ENCODE results near the gene PRR19.

Gene PRR19

DNA sequence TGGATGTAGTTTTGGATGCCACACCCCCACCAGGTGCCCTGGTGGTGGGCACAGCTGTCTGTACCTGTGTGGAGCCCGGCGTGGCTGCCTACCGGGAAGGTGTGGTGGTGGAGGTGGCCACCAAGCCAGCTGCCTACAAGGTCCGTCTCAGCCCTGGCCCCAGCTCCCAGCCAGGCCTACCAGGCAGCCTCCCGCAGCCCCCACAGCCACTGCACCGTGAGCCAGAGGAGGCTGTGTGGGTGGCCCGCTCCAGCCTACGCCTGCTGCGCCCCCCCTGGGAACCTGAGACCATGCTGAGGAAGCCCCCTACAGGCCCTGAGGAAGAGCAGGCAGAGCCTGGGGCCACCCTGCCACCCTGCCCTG is 29.4 kb upstream of the PRR19 start:
- no peak for DNase-seq (ENCODE audit: extremely low spot score)
- ChIA-PET CTCF (no interaction called here), POLR2A (interaction anchor here (0.5 kb wide), 1 partner anchor 175 kb away, joined by 3 read pairs; no protein-coding TSS in a partner anchor)
- TF ChIP-seq, protein P1, sequence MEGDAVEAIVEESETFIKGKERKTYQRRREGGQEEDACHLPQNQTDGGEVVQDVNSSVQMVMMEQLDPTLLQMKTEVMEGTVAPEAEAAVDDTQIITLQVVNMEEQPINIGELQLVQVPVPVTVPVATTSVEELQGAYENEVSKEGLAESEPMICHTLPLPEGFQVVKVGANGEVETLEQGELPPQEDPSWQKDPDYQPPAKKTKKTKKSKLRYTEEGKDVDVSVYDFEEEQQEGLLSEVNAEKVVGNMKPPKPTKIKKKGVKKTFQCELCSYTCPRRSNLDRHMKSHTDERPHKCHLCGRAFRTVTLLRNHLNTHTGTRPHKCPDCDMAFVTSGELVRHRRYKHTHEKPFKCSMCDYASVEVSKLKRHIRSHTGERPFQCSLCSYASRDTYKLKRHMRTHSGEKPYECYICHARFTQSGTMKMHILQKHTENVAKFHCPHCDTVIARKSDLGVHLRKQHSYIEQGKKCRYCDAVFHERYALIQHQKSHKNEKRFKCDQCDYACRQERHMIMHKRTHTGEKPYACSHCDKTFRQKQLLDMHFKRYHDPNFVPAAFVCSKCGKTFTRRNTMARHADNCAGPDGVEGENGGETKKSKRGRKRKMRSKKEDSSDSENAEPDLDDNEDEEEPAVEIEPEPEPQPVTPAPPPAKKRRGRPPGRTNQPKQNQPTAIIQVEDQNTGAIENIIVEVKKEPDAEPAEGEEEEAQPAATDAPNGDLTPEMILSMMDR (IDR thresholded peaks at IDR 0.05; ENCODE audit: control extremely low read depth, extremely low read depth, low read depth, missing control alignments), result no peak

DNA sequence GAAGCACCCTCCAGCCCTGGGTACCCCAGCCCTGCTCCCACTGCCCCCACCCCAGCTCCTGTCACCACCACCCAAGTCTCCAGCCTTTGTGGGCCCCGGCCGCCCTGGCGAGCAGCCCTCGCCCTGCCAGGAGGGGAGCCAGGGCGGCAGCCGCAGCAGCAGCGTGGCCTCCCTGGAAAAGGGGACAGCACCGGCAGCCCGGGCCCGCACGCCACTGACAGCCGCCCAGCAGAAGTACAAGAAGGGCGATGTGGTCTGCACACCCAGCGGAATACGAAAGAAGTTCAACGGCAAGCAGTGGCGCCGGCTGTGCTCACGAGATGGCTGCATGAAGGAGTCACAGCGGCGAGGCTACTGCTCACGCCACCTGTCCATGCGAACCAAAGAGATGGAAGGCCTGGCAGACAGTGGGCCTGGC is 28.9 kb upstream of the PRR19 start:
- ChIA-PET POLR2A (no interaction called here), CTCF (no interaction called here)
- TF ChIP-seq, protein P1 (IDR thresholded peaks at IDR 0.05; ENCODE audit: control extremely low read depth, extremely low read depth, low read depth, missing control alignments), result no peak
- DNase-seq (ENCODE audit: extremely low spot score), result no peak

DNA sequence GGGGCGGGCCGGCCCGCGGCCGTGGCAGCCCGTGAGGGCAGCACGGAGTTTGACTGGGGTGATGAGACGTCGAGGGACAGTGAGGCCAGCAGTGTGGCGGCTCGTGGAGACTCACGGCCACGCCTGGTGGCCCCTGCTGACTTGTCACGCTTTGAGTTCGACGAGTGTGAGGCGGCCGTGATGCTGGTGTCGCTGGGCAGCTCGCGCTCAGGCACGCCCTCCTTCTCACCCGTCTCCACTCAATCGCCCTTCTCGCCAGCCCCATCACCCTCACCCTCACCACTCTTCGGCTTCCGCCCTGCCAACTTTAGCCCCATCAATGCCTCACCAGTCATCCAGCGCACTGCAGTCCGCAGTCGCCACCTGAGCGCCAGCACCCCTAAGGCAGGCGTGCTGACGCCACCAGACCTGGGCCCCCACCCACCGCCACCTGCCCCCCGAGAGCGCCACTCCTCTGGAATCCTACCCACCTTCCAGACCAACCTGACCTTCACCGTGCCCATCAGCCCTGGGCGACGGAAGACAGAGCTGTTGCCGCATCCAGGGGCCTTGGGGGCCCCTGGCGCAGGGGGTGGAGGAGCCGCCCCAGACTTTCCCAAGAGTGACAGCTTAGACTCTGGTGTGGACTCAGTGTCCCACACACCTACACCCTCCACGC is 28.4 kb upstream of the PRR19 start:
- no peak for DNase-seq (ENCODE audit: extremely low spot score)
- POLR2A ChIA-PET, result no interaction called here
- CTCF ChIA-PET, result no interaction called here
- TF ChIP-seq, protein P1 (IDR thresholded peaks at IDR 0.05; ENCODE audit: control extremely low read depth, extremely low read depth, low read depth, missing control alignments), result no peak

DNA sequence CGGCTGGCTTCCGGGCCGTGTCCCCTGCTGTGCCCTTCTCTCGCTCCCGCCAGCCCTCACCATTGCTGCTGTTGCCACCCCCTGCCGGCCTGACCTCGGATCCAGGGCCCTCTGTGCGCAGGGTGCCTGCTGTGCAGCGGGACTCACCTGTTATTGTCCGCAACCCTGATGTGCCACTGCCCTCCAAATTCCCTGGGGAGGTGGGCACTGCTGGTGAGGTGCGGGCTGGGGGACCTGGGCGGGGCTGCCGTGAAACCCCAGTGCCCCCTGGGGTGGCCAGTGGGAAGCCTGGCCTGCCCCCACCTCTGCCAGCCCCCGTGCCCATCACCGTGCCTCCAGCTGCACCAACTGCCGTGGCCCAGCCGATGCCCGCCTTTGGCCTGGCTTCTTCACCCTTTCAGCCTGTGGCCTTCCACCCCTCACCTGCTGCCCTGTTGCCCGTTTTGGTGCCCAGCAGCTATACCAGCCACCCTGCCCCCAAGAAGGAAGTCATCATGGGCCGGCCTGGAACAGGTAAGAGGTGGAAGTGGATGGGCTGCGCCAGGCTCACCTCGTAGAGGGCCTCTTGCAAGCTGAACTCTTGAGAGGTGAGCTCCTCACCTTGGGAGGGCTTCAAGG is 27.8 kb upstream of the PRR19 start:
- no peak for DNase-seq (ENCODE audit: extremely low spot score)
- ChIA-PET POLR2A (no interaction called here), CTCF (no interaction called here)
- TF ChIP-seq, protein P1 (IDR thresholded peaks at IDR 0.05; ENCODE audit: control extremely low read depth, extremely low read depth, low read depth, missing control alignments), result no peak

DNA sequence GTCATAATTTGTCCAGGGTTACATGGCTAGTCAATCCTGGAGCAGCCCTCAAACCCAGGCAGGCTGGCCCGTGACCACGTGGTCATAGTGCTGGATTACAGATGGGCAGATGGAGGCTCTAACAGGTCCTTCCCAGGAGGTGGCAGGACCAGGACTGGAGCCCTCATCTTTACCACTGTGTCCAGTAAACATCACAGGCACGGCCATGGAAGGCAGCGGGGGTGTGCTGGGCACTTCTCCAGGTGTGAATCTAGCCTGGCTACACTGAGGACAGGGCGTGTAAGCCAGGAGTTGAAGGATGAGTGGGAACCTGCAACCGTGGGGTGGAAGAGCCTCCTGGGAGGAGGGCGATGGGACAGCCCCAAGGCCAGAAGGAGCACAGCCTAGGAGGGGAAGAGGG is 26.8 kb upstream of the PRR19 start:
- ChIA-PET CTCF (no interaction called here), POLR2A (no interaction called here)
- TF ChIP-seq, protein P1 (IDR thresholded peaks at IDR 0.05; ENCODE audit: control extremely low read depth, extremely low read depth, low read depth, missing control alignments), result no peak
- no peak for DNase-seq (ENCODE audit: extremely low spot score)

DNA sequence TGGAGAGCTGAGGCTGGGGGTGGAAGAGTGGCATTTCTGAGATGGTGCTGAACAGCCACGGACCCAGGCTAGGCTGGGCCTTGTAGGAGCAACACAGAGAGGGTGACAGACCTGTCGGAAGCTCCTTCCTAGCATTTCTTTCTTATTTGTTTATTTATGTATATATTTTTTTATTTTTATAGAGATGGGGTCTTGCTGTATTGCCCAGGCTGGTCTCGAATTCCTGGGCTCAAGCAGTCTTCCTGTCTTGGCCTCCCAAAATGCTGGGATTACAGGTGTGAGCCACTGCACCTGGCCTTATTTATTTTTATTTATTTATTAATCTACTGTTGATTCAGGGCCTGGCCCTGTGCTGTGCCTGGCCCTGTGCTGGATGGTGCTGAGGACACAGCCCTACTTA is 26.4 kb upstream of the PRR19 start:
- POLR2A ChIA-PET, result no interaction called here
- TF ChIP-seq, protein P1 (IDR thresholded peaks at IDR 0.05; ENCODE audit: control extremely low read depth, extremely low read depth, low read depth, missing control alignments), result no peak
- CTCF ChIA-PET, result interaction anchor here (8.0 kb wide), 1 partner anchor 31 kb away, joined by 87 read pairs; the partner anchor contains the start of gene GSK3A
- no peak for DNase-seq (ENCODE audit: extremely low spot score)

Data from GM10248 (cell line).